OCI-LY3 (cell line): ENCODE data around the gene GATA3.
A peak's percentile ranks its signal among the peaks of the same experiment; 100 is the strongest.

Source experiments
- H2AFZ ChIP-seq: fragments of 200-600, 300-600 bp; shearing (Covaris generic); 2 replicates; pipeline ENCODE4 v1.6.0; 2014; ENCODE audit warnings: antibody characterized with exemption, low read depth, low read length
- H3K27ac ChIP-seq: fragments of 200-600, 300-600 bp; sonication (generic); 2 replicates; pipeline ENCODE4 v1.5.1; 2014; ENCODE audit warnings: mild to moderate bottlenecking, low read length, moderate library complexity, mixed read lengths
- H3K27me3 ChIP-seq: fragments of 200-600, 300-600 bp; sonication (generic); 2 replicates; pipeline ENCODE4 v1.6.1; 2014; ENCODE audit warnings: low read depth, low read length, mixed read lengths
- H3K36me3 ChIP-seq: fragments of 200-600, 300-600 bp; sonication (generic); replicated peaks from 2 replicates; pipeline ENCODE3; 2014; ENCODE audit warnings: low read depth, low read length, mixed read lengths
- H3K4me1 ChIP-seq: fragments of 300-600, 200-600 bp; sonication (generic); 2 replicates; pipeline ENCODE4 v1.6.1; 2014; ENCODE audit warnings: low read length, mixed read lengths
- H3K4me2 ChIP-seq: fragments of 200-600, 300-600 bp; sonication (generic); 2 replicates; pipeline ENCODE4 v1.6.1; 2014; ENCODE audit warnings: low read length, mixed read lengths
- H3K4me3 ChIP-seq: fragments of 300-600, 200-600 bp; sonication (generic); 2 replicates; pipeline ENCODE4 v1.5.1; 2014; ENCODE audit warnings: antibody characterized with exemption, mild to moderate bottlenecking, low read length, moderate library complexity
- H3K79me2 ChIP-seq: fragments of 300-600, 200-600 bp; shearing (Covaris generic); 2 replicates; pipeline ENCODE4 v1.6.1; 2014; ENCODE audit warnings: mild to moderate bottlenecking, low read length, mixed read lengths
- H3K9ac ChIP-seq: fragments of 300-600, 200-600 bp; shearing (Covaris generic); 2 replicates; pipeline ENCODE4 v1.6.0; 2014; ENCODE audit warnings: mild to moderate bottlenecking, low read length, moderate library complexity
- H3K9me3 ChIP-seq: fragments of 200-600, 300-600 bp; shearing (Covaris generic); 2 replicates; pipeline ENCODE4 v1.6.1; 2014; ENCODE audit warnings: low read length, mixed read lengths; ENCODE audit not compliant: insufficient read depth
- H4K20me1 ChIP-seq: fragments of 200-600, 300-600 bp; sonication (generic); 2 replicates; pipeline ENCODE4 v1.6.1; 2016; ENCODE audit warnings: low read length, mixed read lengths; ENCODE audit not compliant: insufficient read depth
- EZH2phosphoT487 ChIP-seq: fragments of 200-600 bp; shearing (Covaris generic); IDR thresholded peaks from 2 replicates; pipeline ENCODE4 v1.6.1; 2018; ENCODE audit warnings: antibody characterized with exemption, mixed run types, low read depth
- TF ChIP-seq, protein P1 (sequence below): fragments of 200-600, 300-600 bp; sonication (generic); IDR thresholded peaks from 2 replicates; pipeline ENCODE4 v1.5.1; 2014; ENCODE audit warnings: antibody characterized with exemption, low read length, low read depth

The GATA3 gene

GRCh38 chr10:8039321-8039881 is 15.1 kb upstream of the GATA3 start:
- no peaks in the 10 kb centered on the region for H3K9me3 ChIP-seq
- H3K4me1 ChIP-seq, result peaks cover 8% of the 10 kb centered on the region
- H2AFZ ChIP-seq, result no peak overlapping the region
- H3K9ac ChIP-seq, result no peak overlapping the region
- H3K4me2 ChIP-seq, result no peak overlapping the region
- TF ChIP-seq, protein P1, sequence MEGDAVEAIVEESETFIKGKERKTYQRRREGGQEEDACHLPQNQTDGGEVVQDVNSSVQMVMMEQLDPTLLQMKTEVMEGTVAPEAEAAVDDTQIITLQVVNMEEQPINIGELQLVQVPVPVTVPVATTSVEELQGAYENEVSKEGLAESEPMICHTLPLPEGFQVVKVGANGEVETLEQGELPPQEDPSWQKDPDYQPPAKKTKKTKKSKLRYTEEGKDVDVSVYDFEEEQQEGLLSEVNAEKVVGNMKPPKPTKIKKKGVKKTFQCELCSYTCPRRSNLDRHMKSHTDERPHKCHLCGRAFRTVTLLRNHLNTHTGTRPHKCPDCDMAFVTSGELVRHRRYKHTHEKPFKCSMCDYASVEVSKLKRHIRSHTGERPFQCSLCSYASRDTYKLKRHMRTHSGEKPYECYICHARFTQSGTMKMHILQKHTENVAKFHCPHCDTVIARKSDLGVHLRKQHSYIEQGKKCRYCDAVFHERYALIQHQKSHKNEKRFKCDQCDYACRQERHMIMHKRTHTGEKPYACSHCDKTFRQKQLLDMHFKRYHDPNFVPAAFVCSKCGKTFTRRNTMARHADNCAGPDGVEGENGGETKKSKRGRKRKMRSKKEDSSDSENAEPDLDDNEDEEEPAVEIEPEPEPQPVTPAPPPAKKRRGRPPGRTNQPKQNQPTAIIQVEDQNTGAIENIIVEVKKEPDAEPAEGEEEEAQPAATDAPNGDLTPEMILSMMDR, result no peak
- TF ChIP-seq EZH2phosphoT487, result no peak
- no peak overlapping the region for H3K4me3 ChIP-seq
- no peaks in the 10 kb centered on the region for H3K36me3 ChIP-seq
- H3K27ac ChIP-seq, result no peak overlapping the region
- H3K27me3 ChIP-seq, result peaks cover 14% of the 10 kb centered on the region
- no peaks in the 10 kb centered on the region for H4K20me1 ChIP-seq
- H3K79me2 ChIP-seq, result no peaks in the 10 kb centered on the region

GRCh38 chr10:8040651-8041050 is 13.8 kb upstream of the GATA3 start:
- no peak for TF ChIP-seq EZH2phosphoT487
- TF ChIP-seq, protein P1, result no peak
- no peaks in the 10 kb centered on the region for H3K9me3 ChIP-seq
- H3K4me1 ChIP-seq, result peaks cover 8% of the 10 kb centered on the region
- H3K27ac ChIP-seq, result no peak overlapping the region
- H3K27me3 ChIP-seq, result peaks cover 14% of the 10 kb centered on the region
- H3K79me2 ChIP-seq, result no peaks in the 10 kb centered on the region
- H3K4me2 ChIP-seq, result no peak overlapping the region
- no peak overlapping the region for H3K4me3 ChIP-seq
- H4K20me1 ChIP-seq, result no peaks in the 10 kb centered on the region
- H3K9ac ChIP-seq, result no peak overlapping the region
- no peaks in the 10 kb centered on the region for H3K36me3 ChIP-seq
- no peak overlapping the region for H2AFZ ChIP-seq

- H3K4me2 ChIP-seq, result no peak overlapping the region
- peaks cover 14% of the 10 kb centered on the region for H3K27me3 ChIP-seq
- H2AFZ ChIP-seq, result no peak overlapping the region
- no peaks in the 10 kb centered on the region for H3K36me3 ChIP-seq
- H3K9ac ChIP-seq, result no peak overlapping the region
- no peak overlapping the region for H3K4me3 ChIP-seq
- TF ChIP-seq, protein P1, result no peak
- no peak for TF ChIP-seq EZH2phosphoT487
- H4K20me1 ChIP-seq, result no peaks in the 10 kb centered on the region
- H3K4me1 ChIP-seq, result peaks cover 8% of the 10 kb centered on the region
- H3K9me3 ChIP-seq, result no peaks in the 10 kb centered on the region
- no peak overlapping the region for H3K27ac ChIP-seq
- H3K79me2 ChIP-seq, result no peaks in the 10 kb centered on the region
Measured at GRCh38 chr10:8041284-8041991, 13.1 kb upstream of the GATA3 start.

DNA sequence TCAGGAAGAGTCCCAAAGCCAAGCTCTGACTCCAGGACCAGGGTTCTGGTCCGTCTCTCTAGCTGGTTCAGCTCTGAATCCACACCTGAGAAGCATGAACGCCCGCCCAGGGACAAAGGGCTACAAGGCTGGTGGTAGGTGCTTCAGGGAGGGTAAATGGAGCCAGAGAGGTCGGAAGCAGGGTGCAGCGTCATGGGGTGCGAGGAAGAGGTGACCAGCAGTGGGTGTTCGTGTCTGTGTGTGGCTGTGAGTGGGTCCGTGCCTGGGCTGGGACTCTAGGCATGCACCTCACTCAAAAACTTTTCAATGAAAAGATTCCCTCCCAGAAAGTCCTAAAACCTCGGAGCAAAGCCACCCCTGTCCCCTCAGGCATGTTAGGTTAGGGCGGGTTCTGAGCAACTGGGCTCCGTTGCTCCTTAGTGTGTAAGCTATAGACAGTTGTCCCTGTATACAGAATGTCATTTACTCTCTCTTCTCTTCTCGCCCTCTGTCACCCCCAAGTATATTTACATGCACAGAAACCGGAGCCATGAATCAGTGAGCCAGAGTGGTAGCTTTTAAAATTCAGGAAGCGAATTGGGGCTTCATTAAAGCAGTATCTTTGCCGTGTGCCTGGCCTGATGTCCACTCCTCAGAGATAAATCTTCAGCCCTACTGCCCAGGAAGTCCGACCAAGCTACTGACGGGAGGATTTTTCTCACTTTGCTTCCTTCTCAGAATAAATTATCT is 12.3 kb upstream of the GATA3 start:
- H3K4me3 ChIP-seq, result peak overlapping the region; percentile 38
- H3K79me2 ChIP-seq, result no peaks in the 10 kb centered on the region
- H3K4me2 ChIP-seq, result peak overlapping the region; percentile 48
- no peak overlapping the region for H3K9ac ChIP-seq
- H2AFZ ChIP-seq, result peak overlapping the region; percentile 41
- H3K9me3 ChIP-seq, result no peaks in the 10 kb centered on the region
- TF ChIP-seq, protein P1, result no peak
- no peak for TF ChIP-seq EZH2phosphoT487
- peaks cover 8% of the 10 kb centered on the region for H3K4me1 ChIP-seq
- no peak overlapping the region for H3K27ac ChIP-seq
- no peaks in the 10 kb centered on the region for H4K20me1 ChIP-seq
- H3K36me3 ChIP-seq, result no peaks in the 10 kb centered on the region
- H3K27me3 ChIP-seq, result peaks cover 14% of the 10 kb centered on the region
